HK-2 (cell line): ENCODE measurements around the gene KLHL29.

Source experiments
- DNase-seq: peaks from one replicate; pipeline ENCODE4 v3.0.0-alpha.2; 2018; ENCODE audit not compliant: unreplicated experiment

KLHL29 gene

GRCh38 chr2:23476786-23477185 lies 91.8 kb downstream of the KLHL29 start:
- no peak for DNase-seq

GRCh38 chr2:23477392-23477791 lies 92.4 kb downstream of the KLHL29 start:
- DNase-seq, result no peak

- DNase-seq, result no peak
These were observed 93.3 kb downstream of the KLHL29 start for GRCh38 chr2:23478087-23478932.

- no peak for DNase-seq
These were observed 94.1 kb downstream of the KLHL29 start for GRCh38 chr2:23478933-23479683.

GRCh38 chr2:23480957-23481797 lies 96.2 kb downstream of the KLHL29 start:
- peak; percentile 41 for DNase-seq

GRCh38 chr2:23482188-23482587 lies 97.2 kb downstream of the KLHL29 start:
- DNase-seq, result no peak

GRCh38 chr2:23482607-23483006 lies 97.6 kb downstream of the KLHL29 start:
- DNase-seq, result no peak

- no peak for DNase-seq
These were observed 98.8 kb downstream of the KLHL29 start for GRCh38 chr2:23483791-23484190.

GRCh38 chr2:23484275-23484674 lies 99.3 kb downstream of the KLHL29 start:
- DNase-seq, result no peak

- DNase-seq, result no peak
These were observed 99.8 kb downstream of the KLHL29 start for GRCh38 chr2:23484767-23485166.

GRCh38 chr2:23485261-23485660 lies 100.3 kb downstream of the KLHL29 start:
- no peak for DNase-seq

- no peak for DNase-seq
These were observed 101.1 kb downstream of the KLHL29 start for GRCh38 chr2:23485841-23486683.

GRCh38 chr2:23486684-23487075 lies 101.7 kb downstream of the KLHL29 start:
- DNase-seq, result peak; percentile 28

- peak; percentile 34 for DNase-seq
These were observed 102.9 kb downstream of the KLHL29 start for GRCh38 chr2:23487735-23488492.

- DNase-seq, result no peak
These were observed 103.6 kb downstream of the KLHL29 start for GRCh38 chr2:23488584-23488983.

GRCh38 chr2:23489471-23490322 lies 104.7 kb downstream of the KLHL29 start:
- no peak for DNase-seq

- no peak for DNase-seq
These were observed 106.8 kb downstream of the KLHL29 start for GRCh38 chr2:23491591-23492336.

- no peak for DNase-seq
These were observed 107.3 kb downstream of the KLHL29 start for GRCh38 chr2:23492337-23492675.

- DNase-seq, result no peak
These were observed 107.9 kb downstream of the KLHL29 start for GRCh38 chr2:23492921-23493320.
